Measurements from ENCODE around the gene RINT1.

Gene RINT1

GRCh38 chr7:105599551-105599950, 67.5 kb downstream of the RINT1 start:
- DNase-seq (ENCODE audit: low spot score) = no peak

GRCh38 chr7:105600720-105601550, 68.9 kb downstream of the RINT1 start:
- DNase-seq (ENCODE audit: low spot score) = no peak

- DNase-seq (ENCODE audit: low spot score) = no peak
Measured at GRCh38 chr7:105602325-105603305, 70.6 kb downstream of the RINT1 start.

- DNase-seq (ENCODE audit: low spot score) = no peak
Measured at GRCh38 chr7:105610165-105610930, 78.3 kb downstream of the RINT1 start.

DNA sequence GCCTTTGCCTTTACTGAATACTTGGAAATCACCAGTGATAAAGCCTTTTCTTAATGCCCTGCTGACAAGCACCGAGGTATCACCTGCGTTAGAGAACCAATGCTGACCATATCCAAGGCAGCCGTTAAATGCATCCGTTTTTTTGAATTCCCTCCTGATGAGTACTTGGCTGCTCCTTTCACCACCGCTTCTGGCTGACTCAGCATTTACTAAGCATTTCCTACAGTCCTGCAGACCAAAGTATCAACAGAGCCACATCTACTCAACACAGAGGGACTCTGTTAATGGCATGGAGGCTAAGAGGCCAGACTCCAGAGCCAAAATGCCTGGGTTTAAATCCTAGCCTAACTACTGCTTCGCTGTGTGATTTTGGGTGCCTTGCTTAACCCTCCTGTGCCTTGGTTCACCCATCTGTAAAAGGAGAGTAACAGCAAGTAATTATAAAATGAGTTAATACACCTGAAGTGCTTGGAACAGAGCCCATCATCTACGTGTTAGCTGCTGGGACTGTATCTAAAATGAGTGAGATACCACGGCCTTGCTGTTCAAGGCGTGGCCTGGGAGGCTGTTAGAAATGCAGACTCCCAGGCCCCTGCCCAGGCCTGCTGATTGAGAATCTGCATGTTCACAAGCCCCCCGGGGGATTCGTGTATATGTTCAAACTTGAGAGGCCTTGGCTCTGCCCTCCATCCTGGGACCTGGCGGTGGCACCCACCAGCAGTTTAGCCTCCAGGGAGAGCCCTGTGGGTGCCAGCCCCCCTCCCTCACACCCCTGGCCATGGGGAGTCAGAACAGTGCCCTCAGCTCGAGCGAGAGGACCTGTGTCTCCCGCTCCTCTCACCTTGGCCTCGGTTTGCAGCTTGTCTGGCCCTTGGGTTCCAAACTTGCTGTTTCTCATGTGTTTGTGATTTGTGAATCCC, 80.1 kb downstream of the RINT1 start:
- no peak for DNase-seq (ENCODE audit: low spot score)

GRCh38 chr7:105612806-105613205, 80.8 kb downstream of the RINT1 start:
- DNase-seq (ENCODE audit: low spot score) = no peak

- no peak for DNase-seq (ENCODE audit: low spot score)
Measured at GRCh38 chr7:105613611-105614330, 81.8 kb downstream of the RINT1 start.

GRCh38 chr7:105614341-105614840, 82.4 kb downstream of the RINT1 start:
- no peak for DNase-seq (ENCODE audit: low spot score)
